ENCODE results near the gene DDN. TPM values are rescaled to one million over a fixed set of nuclear protein-coding genes. Genes with fewer than 3 reads are reported as not detected.

Gene DDN
- polyA plus RNA-seq (ENCODE audit: insufficient read length in 3 of 3): 10 to 100 TPM; 76.0 to 85.9 (median 81.6) TPM

DNA sequence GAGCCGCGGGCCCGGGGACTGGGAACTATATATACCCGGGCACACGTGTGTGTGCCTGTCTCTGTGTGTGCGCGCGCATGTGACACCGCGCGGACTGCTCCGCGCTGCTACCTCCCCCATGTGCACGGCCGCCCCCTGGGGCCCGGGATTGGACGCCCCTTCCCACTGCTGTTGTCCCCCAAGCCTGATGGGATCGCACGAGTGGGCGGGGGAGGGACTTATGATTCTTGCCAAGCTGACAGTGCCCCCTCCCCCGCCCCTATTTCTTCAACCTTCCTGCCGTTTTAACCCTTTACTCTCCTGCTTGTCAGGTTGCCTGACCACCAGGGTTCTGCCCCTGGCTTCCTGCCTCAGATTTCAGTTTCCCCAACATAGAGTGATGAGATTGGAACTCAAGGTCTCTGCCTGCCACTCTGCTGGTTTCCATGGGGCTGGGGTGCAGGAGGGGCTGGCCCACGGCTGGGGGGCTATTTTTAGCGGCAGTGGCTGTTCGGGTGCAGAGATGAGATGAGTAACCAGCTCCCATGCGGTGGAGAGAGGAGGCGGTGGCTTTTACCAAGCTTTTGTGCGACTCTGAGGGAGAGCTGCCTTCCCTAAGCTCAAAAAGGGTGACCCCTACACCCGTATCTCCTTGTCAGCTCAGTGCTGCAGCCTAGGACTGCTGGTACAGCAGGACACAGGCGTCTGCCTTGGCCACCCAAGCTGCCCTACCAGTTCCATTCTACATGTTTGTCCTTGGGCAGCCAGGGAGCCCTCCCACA is at the start of gene DDN:
Gene DDN, minus strand, starts transcription at position 5 of the 761 bp plus-strand sequence. CDS start 88 bp downstream, outside the sequence.
- DNase-seq (ENCODE audit: low read depth in 3 of 3, low spot score in 2 of 3): no peak

GRCh38 chr12:49048953-49049352 is 49.8 kb upstream of the DDN start:
- DNase-seq (ENCODE audit: low read depth in 3 of 3, low spot score in 2 of 3): no peak

GRCh38 chr12:49046129-49046895 is 47.1 kb upstream of the DDN start:
- no peak for DNase-seq (ENCODE audit: low read depth in 3 of 3, low spot score in 2 of 3)

DNA sequence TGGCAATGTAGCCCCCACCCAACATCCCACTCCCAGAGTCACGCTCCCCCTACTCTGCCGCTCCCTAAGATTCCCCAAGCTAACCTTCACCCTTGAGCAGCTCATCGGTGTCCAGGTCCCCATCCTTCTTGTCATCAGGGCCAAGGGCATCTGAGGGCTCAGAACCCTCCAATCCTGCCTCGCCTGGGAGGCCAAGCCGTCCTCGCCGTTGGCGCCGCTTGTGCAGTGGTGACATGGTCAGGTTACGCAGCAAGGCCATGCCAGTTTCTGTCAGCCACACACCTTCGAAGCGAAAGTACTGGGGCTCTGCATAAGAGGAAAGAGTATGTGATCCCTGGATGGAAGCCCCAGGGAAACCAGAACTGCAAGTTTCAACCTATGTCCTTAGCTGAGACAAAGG is 45.5 kb upstream of the DDN start:
- no peak for DNase-seq (ENCODE audit: low read depth in 3 of 3, low spot score in 2 of 3)

GRCh38 chr12:49043856-49044258 is 44.7 kb upstream of the DDN start:
- no peak for DNase-seq (ENCODE audit: low read depth in 3 of 3, low spot score in 2 of 3)

GRCh38 chr12:49043241-49043640 is 44.1 kb upstream of the DDN start:
- no peak for DNase-seq (ENCODE audit: low read depth in 3 of 3, low spot score in 2 of 3)

- no peak for DNase-seq (ENCODE audit: low read depth in 3 of 3, low spot score in 2 of 3)
Observed at GRCh38 chr12:49041881-49042484, 42.8 kb upstream of the DDN start.

DNA sequence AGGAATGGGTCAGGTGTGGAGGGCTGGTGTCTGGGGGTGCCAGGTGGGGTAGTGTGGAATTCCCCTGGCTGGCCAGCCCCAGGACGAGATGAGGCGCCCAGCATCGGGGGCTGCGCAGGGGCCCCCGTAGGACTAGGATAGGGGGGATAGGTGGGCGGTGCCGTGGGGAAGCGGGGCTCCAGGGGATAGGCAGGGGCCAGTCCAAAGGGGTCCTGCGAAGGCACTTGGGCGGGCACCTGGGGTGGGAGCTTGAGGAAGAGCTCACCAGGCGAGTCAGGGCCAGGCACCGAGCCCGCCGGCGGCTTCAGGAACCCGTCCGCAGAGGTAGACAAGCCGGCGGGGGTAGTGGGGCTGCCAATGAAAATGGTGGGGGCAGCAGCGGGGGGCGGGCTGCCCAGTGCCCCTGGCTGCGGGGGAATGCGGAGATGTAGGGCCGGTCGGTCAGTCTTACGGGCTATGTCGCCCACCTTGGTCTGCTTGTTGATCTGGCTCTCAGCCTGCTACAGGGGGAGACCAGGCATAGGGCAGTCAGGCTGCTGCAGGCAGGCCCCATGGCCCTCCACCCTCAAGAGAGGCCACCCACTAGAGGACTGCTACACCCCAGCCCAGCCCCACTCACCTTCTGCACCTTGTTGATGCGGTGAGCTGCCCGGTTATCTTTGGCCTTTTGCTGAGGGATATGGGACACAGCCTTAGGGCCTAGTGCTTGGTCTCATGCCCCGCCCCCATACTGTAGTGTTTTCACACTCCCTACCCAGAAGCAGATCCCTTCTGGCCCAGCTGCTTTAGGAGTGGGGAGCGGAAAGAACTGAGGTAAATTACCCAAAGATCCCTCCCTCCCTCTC is 42.1 kb upstream of the DDN start:
- DNase-seq (ENCODE audit: low read depth in 3 of 3, low spot score in 2 of 3): no peak

DNA sequence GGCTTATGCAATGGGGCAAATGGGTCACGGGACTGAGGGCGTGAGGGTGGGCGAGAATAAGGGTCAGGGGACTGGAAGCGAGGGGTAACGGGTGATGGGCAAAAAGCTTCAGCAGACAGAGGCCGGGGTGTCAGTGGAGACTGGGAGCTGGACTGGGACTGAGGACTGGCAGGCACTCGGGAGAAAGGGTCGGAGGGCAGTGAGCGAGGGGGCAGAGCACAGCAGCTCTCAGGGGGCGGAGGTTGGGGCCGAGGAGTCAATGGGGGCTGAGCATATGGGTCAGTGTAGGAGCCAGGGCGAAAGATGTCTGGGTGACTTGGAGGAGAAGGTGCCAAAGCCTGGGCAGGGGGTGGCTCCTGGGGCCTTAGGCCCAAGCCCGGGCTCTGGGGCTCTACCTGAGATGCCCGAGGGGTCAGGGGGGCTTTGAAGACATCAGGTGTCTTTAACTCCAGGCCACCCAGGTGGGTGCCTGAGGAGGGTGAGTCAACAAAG is 41.2 kb upstream of the DDN start:
- DNase-seq (ENCODE audit: low read depth in 3 of 3, low spot score in 2 of 3): no peak

DNA sequence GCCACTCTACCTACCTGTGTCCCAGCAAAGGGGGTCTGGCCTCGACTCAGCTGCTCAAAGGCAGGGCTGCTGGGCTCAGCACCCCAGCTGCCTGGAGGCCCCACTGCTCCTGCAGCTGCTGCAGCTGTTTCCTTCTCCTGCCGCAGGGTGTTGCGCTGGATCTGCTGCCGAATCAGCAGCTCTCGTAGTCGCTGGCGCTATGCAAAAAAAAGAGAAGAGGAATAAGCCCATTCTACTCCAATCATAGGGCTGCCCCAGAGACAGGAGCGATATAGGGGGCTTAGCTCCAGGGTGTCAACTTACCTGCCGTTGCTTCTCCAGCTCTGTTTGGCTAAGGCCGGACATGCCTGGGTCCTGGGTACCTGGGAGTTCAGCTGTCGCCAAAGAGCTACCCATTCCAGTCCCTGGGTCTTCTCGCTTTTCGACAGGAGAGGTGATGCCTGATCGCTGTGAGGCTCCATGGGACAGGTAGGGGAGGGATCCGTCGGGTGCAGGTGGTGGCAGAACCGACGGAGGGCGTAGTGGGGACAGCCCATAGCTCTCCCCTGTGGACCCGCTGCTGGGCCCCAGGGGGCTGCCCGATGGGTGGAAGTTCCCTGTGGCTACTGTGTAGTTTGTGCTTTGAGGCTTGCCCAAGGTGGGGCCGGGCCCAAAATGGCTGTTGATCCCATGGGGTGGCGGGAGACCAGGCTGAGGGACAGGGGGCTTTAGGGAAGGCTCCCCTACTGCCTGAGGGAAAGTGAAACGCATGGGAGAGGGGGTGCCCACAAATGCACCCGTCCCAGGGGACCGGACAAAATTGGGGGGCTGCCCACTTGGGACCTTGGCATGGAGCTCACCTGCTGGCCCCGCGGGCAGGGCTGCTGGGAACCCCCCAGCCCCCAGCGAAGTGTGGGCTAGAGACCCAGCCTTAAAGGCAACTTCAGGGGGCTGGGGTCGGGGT is 40.5 kb upstream of the DDN start:
- no peak for DNase-seq (ENCODE audit: low read depth in 3 of 3, low spot score in 2 of 3)

DNA sequence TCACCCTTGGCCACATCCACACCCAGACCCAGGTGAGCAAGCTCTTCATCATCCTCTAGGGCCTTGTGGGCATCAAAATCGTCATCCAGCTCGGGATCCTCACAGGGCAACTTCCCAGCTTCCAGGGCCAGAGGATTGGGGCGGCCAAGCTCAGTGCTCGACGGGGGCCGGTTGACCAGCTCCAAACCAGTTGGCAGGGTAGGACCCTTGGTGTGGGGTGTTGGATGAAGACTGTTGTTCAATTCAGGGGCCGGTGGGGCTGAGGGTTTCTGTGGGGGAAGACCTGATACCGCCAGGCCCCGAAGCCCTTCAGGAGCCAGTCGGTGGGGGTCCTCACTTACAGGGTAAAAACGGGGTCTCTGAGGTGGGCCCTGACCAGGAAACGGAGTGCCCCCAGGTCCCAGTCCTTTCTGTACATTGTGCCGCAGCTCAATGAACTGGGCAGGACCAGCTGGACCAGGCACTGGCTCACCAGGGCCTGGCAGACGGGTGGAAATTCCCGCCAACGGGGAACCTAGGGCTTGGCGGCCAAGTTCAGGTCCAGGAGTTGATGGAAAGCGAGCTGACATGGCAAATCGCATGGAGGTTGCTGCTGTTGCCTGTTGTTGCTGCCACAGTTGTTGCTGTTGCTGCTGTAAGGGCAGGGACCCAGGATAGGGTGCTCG is 39.2 kb upstream of the DDN start:
- DNase-seq (ENCODE audit: low read depth in 3 of 3, low spot score in 2 of 3): no peak

DNA sequence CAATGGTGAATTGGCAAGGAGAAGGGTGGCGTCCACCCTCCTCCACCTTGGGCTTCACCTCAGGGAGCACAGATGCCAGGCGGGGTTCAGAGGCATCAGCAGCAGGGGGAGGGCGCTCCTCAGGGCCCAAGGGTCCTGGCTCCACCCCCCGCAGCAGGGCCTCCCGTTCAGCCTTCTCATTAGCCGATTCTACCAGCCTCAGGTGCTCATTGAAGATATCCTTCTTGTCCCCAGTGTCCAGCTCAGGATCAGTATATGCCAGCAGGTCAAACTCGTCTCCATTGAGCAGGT is 38.7 kb upstream of the DDN start:
- DNase-seq (ENCODE audit: low read depth in 3 of 3, low spot score in 2 of 3): no peak

DNA sequence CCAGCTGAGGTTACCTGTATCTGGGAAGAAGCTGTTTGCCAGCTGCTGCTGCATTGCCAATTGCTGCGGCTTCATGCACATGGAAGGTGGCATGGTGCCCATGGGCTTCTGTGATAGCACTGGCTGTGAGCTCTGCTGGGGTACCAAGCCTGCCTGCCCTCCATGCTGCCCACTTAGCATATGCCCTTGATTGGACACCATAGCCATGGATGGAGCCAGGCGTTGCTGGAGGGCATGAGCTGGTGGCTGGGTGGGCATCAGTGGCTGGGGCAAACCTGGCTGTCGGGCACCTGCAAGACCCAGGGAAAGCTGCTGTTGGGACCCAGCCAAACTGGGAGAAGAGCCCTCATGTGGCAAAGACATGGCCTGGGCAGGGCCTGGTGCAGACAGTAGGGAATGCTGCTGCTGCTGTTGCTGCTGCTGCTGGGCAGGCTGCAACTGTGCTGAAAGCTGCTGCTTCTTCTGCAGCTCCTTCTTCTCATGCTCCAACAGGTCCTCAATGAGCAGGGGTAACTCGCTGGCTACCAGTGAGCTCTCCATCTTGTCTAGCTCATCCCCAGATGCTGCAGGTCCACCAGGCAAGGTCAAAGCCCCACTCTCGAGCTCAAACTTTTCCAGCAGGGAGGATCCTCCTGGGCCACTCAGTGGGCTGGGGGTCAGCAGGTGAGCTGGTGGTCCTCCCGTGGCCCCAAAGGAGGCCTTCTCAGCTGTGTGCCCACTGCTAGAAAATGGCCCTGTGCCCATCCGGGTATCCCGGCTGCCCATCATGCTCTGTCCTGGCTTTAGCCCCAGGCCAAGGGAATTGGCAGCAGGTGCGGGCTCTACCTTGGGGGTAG is 38.2 kb upstream of the DDN start:
- DNase-seq (ENCODE audit: low read depth in 3 of 3, low spot score in 2 of 3): no peak

DNA sequence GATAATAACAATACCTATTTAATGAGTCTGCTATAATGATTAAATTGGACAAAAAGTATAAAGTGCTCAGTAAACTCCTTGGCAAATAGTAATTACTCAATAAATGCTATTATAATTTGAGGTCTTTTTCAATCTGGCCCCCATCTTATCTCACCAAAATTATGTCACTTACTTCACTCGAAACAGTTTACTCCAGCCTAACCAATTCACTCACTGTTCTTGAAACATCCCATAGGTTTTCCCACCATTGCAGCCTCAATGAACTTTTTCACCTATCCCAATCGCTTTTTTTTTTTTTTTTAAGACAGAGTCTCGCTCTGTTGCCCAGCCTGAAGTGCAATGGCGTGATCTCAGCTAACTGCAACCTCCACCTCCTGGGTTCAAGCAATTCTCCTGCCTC is 36.9 kb upstream of the DDN start:
- no peak for DNase-seq (ENCODE audit: low read depth in 3 of 3, low spot score in 2 of 3)

GRCh38 chr12:49034286-49034622 is 35.1 kb upstream of the DDN start:
- DNase-seq (ENCODE audit: low read depth in 3 of 3, low spot score in 2 of 3): no peak

GRCh38 chr12:49033611-49034285 is 34.6 kb upstream of the DDN start:
- DNase-seq (ENCODE audit: low read depth in 3 of 3, low spot score in 2 of 3): no peak

DNA sequence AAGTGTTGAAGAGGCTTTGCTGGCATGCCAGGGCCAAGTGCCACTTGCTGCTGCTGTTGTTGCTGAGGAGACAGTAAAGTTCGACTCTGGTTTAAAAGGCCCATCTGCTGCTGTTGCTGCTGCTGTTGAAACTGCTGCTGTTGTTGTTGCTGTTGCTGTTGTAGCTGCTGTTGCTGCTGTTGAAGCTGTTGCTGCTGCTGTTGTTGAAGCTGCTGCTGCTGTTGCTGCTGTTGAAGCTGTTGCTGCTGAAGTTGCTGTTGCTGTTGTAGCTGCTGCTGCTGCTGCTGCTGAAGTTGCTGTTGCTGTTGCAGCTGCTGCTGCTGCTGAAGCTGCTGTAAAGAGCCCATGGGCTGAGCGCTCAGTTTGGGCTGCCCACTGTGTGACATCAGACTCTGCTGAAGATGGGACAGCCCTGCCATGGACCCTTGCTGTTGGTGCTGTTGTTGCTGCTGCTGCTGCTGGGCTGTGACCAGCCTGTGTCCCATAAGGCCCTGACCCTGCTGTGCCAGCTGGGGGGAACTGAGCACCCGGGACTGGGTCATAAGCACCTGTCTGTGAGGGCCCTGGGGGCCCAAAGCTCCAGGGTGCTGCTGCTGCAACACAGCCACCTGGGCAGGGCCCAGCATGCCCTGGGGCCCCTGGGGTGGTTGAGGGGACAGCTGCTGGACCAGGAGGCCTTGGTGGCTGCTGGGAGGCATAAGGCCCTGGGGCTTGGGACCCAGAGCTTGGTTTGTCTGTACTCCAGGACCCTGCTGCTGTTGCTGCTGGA is 33.7 kb upstream of the DDN start:
- DNase-seq (ENCODE audit: low read depth in 3 of 3, low spot score in 2 of 3): no peak
